Stimulated activated CD4-positive, alpha-beta T cell treated with anti-CD3 and anti-CD28 coated beads, Interleukin-1b, Interleukin-23, amount 100 ng/mL, for 24 hours (primary cell): ENCODE data around the gene SRCAP.

Experiments used
- DNase-seq, 4 experiments: peaks; one replicate each; pipeline ENCODE4 v3.0.0-alpha.2; 2020; ENCODE audit warnings: low read depth in 4 of 4, low spot score in 1 of 4

SRCAP gene

GRCh38 chr16:30787613-30788378, 88.8 kb downstream of the SRCAP start:
- DNase-seq, result no peak
